IPS-11a (cell line): ENCODE data around the gene MIGA1.

Source experiments
- H3K4me3 ChIP-seq: one replicate; pipeline ENCODE4 v1.5.1; 2013; ENCODE audit warnings: low read depth, low read length, control low read depth

MIGA1 gene

DNA sequence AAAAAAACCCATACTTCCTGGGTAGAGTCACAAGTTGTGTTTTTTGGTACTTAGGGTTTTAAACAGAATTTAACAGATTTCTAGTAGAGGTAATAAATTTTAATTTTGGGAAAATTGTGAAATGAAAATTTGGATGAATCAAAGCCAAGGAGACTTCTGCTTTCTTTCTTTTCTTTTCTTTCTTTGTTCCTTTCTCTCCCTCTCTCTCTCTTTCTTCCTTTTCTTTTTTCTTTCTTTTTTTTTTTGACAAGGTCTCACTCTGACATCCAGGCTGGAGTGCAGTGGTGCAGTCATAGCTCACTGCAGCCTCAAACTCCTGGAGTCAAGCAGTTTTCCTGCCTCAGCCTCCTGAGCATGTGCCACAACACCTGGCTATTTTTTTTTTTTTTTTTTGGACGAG is 62.1 kb downstream of the MIGA1 start:
- no peak overlapping the region for H3K4me3 ChIP-seq

- H3K4me3 ChIP-seq: no peak overlapping the region
Measured at GRCh38 chr1:77845951-77846350, 66.5 kb downstream of the MIGA1 start.

DNA sequence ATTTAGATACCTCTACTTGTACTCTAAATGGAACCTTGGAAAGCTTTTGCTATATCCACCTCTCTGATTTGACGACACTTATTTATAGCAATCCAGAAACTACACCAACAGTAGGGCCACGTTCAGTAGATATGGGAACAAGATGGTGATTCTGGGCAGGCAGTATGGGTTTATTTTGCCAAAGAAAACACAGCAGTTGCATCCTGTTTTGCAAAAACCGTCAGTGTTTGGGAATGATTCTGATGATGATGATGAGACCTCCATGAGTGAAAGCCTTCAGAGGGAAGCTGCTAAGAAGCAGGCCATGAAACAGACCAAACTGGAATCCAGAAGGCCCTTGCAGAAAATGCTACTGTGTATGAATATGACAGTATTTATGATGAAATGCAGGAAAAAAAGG is 67.5 kb downstream of the MIGA1 start:
- no peak overlapping the region for H3K4me3 ChIP-seq

GRCh38 chr1:77847621-77848080 is 68.2 kb downstream of the MIGA1 start:
- no peak overlapping the region for H3K4me3 ChIP-seq

DNA sequence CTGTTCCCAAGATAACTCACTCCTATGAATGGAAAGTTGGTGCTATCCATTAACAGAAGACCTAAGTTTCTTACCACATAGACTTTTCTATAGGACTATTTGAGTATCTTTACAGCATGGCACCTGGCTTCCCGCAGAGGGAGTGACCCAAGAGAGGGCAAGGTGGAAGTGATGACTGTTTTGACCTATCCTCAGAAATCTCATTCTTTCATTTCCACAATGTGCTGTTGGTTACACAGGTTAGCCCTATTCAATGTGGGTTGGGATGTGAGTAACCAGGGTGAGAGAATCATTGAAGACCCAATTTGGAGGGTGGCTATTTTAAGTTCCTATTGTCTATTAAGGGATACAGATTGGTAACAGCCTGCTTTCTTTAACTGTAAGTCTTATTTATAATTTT is 70.6 kb downstream of the MIGA1 start:
- no peak overlapping the region for H3K4me3 ChIP-seq

DNA sequence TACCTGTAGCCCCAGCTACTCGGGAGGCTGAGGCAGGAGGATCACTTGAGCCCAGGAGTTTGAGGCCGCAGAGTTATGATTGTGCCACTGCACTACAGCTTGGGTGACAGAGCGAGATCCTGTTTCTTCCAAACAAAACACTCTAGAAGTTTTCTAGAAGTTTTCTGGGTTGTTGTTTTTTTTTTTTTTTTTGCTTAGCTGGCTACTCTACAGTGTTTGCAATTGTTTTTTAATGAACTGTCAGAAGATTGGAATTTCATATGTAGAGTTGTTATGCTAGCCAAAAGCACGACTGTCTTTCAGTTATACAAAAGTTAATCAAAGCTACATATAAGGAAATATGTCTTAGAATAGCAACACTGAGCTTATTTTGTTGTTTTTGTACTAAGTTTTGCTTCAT is 78.1 kb downstream of the MIGA1 start:
- no peak overlapping the region for H3K4me3 ChIP-seq

- no peak overlapping the region for H3K4me3 ChIP-seq
Measured at GRCh38 chr1:77858725-77859124, 79.3 kb downstream of the MIGA1 start.

- no peak overlapping the region for H3K4me3 ChIP-seq
Measured at GRCh38 chr1:77859248-77859647, 79.8 kb downstream of the MIGA1 start.

DNA sequence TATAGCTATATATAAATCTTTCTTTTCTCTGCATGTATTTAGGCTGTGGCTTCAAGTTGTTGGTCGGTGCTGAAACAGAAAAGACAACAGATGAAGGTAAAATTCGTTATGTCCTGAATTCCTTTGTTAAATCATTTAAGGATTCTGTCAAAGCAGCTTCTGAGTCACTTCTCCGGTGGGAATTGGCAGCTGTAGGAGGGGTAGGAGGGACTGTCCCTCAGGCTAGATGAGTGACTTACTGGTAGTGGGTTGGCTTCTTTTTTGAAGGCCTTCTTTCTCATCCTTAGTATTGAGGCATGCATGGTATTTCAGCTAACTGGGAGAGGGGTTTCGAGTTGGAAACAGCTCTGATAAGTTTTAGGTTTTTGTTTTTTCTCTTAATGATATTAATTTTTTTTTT is 86.8 kb downstream of the MIGA1 start:
- no peak overlapping the region for H3K4me3 ChIP-seq

DNA sequence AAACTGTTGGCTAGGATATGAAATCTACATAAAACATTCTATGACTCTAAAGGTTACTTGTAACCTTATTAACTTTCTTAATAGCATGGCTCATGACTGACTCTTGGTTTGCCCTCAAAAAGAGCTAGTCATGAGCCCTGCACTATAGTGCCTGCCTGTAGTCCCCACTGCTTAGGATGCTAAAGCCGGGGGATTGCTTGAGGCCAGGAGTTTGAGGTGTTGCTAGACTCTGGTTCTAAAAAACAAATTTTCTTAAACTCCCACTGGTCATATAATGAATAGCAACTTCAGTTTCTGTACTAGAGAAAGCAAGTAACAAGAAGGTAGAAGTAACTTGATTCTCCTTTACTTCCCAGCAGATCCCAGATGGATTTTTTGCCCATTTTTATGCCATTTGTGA is 93.2 kb downstream of the MIGA1 start:
- no peak overlapping the region for H3K4me3 ChIP-seq

GRCh38 chr1:77873461-77873860 is 94.0 kb downstream of the MIGA1 start:
- H3K4me3 ChIP-seq: no peak overlapping the region

DNA sequence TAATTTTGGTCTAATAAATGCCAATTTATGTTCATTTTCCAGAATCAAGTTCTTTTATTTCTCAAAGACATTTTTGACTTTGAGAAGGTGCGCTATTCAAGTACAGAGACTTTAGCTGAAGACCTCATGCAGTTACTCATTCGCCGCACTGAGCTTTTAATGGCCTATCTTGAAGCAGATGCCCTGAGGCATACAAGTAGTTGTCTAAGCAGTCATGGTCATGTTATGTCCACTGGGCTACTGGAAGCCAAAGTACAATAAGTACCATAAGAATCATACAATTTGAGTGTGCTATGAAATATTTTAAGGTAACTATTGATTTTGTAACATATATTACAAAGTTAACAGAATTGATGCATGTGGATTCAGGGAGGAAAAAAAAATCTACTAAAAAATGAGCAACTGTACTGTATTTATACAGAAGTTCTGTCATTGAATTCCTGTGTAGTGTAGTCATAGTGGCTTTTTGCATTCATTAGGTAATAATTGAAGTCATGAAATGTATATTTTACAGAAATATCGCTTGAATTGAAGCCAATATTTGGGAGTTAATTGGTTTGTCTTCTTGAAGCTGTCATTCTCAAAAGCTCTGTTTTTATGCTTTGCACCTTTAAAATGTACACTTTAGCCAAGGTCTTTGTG is 95.5 kb downstream of the MIGA1 start:
- no peak overlapping the region for H3K4me3 ChIP-seq

GRCh38 chr1:77876884-77877283 is 97.4 kb downstream of the MIGA1 start:
- H3K4me3 ChIP-seq: no peak overlapping the region

- H3K4me3 ChIP-seq: no peak overlapping the region
Measured at GRCh38 chr1:77881061-77881460, 101.6 kb downstream of the MIGA1 start.

GRCh38 chr1:77882411-77882810 is 103.0 kb downstream of the MIGA1 start:
- no peak overlapping the region for H3K4me3 ChIP-seq

- H3K4me3 ChIP-seq: peak within 1 kb of the TSS; percentile 83
Measured at GRCh38 chr1:77888081-77888780, 108.8 kb downstream of the MIGA1 start, which contains the start of gene NEXN. Gene NEXN, plus strand, starts transcription at chr1:77888624. Its CDS starts 27,483 bp downstream, at chr1:77916107.

- peak overlapping the region; percentile 83 for H3K4me3 ChIP-seq
Measured at GRCh38 chr1:77888781-77889642, 109.6 kb downstream of the MIGA1 start.

GRCh38 chr1:77889671-77890070 is 110.2 kb downstream of the MIGA1 start:
- peak overlapping the region; percentile 83 for H3K4me3 ChIP-seq

DNA sequence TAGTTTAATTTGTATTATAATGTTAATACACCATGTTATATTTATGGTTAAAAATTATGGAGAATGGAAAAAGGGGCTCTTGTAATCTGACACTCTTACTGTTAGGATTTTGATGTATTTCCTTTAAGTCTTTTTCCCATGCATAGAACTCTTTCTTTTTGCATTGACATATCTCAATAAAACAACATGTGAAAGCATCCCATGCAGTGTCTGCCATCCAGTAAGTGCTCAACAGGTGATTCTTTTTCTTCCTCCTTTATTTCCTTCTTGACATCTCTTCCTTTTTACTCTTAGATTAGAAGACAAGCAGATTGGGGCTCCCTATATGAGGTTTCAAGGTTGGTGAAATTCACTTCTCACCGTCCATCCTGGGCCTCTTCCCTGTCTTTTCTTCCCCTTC is 111.8 kb downstream of the MIGA1 start:
- no peak overlapping the region for H3K4me3 ChIP-seq

DNA sequence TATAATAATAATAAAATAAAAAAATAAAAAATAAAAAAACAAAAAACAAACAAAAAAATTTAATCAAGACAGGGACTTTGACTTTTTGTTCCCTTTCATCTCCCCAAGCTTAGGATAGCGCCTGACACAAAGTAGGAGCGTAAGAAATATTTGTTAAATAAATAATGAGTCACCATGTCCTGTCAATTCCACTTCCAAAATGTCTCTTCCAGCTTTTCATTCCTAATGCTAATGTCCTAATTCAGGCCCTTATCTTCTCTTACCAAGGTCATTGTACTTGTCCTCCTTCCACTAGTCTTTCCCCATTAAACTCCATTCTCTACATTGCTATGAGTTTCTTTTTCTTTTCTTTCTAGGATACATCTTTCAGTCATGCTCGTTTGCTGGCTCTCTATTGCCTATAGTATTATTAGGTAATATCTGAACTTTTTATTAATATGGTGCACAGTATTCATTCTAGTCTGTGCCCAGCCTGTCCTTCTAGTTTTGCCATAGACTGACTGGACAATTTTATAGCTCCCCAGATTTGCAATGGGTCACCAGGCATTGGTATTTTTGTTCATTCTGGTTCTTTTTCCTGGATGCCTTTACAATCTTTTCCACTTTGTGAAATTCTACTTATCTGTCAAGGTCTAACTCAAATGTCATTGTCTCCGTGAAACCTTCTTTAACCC is 120.3 kb downstream of the MIGA1 start:
- H3K4me3 ChIP-seq: no peak overlapping the region

DNA sequence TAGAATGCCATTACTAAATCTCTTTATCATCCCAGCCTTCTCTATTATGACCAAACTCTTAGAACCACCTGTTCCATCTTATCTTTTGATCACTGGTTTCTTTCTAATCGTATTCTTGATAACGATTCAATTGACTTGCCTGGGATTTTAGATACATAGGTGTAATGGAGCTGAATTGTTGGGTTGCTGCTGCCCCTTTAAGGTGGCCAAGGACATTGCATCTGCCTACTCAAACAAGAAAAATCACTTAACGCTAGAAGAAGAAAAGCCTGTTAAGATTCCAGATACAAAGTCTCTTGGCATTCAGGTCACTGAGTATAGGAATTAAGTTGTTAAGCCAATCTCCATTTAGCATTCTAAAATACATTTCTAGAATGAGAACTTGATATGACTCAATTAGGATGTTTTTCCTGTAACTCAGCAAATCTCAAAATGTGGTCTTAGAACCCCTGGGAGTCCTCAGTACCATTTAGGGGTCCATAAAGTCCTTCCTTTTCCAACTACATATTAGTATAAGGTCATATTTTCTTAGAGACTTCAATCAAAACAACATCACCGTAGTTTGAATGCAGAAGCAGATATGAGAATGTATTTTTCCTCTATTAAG is 121.3 kb downstream of the MIGA1 start:
- H3K4me3 ChIP-seq: no peak overlapping the region
